Fibroblast of the aortic adventitia (primary cell): Measurements from ENCODE around the gene SNAPIN. TPM values are rescaled to one million over a fixed set of nuclear protein-coding genes. Genes with fewer than 3 reads are reported as not detected.
A peak's percentile ranks its signal among the peaks of the same experiment; 100 is the strongest.

Source experiments
- DNase-seq: peaks from one replicate; pipeline ENCODE4 v3.0.0-alpha.2; 2010; ENCODE audit warnings: low read depth
- H3K4me3 ChIP-seq: 2 replicates; pipeline ENCODE4 v1.5.1; 2011; ENCODE audit warnings: low read depth, mild to moderate bottlenecking, control low read depth, low read length, moderate library complexity
- CTCF ChIP-seq: IDR thresholded peaks from 2 replicates; pipeline ENCODE4 v1.5.1; 2011; ENCODE audit warnings: mild to moderate bottlenecking, low read length, control low read depth, inconsistent platforms; ENCODE audit not compliant: insufficient read depth
- total RNA-seq: library from RNA; depleted of rRNA; stranded (reverse); fragments of >200 nt; gene quantifications from 2 replicates; pipeline ENCODE4 v1.2.3, GENCODE V29; 2012; ENCODE audit warnings: low replicate concordance

SNAPIN gene
- total RNA-seq: 16.7 and 68.8 TPM in 2 replicates

- peak within 1 kb of the TSS; percentile 96 for H3K4me3 ChIP-seq
- peak; percentile 81 for DNase-seq
- peak; percentile 7 for TF ChIP-seq CTCF
Observed at GRCh38 chr1:153658400-153659174, at the start of gene SNAPIN. SNAPIN (plus strand) TSS chr1:153658703; CDS start chr1:153658744, 41 bp downstream.

GRCh38 chr1:153608742-153609584, 49.5 kb upstream of the SNAPIN start:
- peak; percentile 84 for DNase-seq
- H3K4me3 ChIP-seq: peak overlapping the region; percentile 85
- no peak for TF ChIP-seq CTCF

- no peak for DNase-seq
- H3K4me3 ChIP-seq: peak overlapping the region; percentile 85
- TF ChIP-seq CTCF: no peak
Observed at GRCh38 chr1:153609585-153609907, 49.0 kb upstream of the SNAPIN start.

GRCh38 chr1:153610334-153610733, 48.2 kb upstream of the SNAPIN start:
- H3K4me3 ChIP-seq: peak overlapping the region; percentile 85

GRCh38 chr1:153610811-153611301, 47.6 kb upstream of the SNAPIN start:
- TF ChIP-seq CTCF: no peak
- H3K4me3 ChIP-seq: peak overlapping the region; percentile 85
- peak; percentile 64 for DNase-seq

More at GRCh38 chr1:153610334-153610733, 48.2 kb upstream of the SNAPIN start:
- DNase-seq: no peak
- no peak for TF ChIP-seq CTCF

- TF ChIP-seq CTCF: no peak
- H3K4me3 ChIP-seq: peak overlapping the region; percentile 85
- DNase-seq: no peak
Observed at GRCh38 chr1:153611356-153611755, 47.1 kb upstream of the SNAPIN start.
